Activated gamma-delta T cell (primary cell): Measurements from ENCODE around the gene NDUFA12.
"Not testable (repeated sequence)": the region's sequence is repeated elsewhere in the genome, so short reads cannot be mapped to it uniquely, and the experiment has no call there.

ENCODE experiments used
- DNase-seq: peaks from one replicate; lab custom pipeline; 2025; lab: John Stamatoyannopoulos, UW
- total RNA-seq, 2 donors: gene quantifications; one replicate each; lab custom pipeline; 2026; lab: John Stamatoyannopoulos, UW

NDUFA12 gene
- total RNA-seq, result 32.0 to 57.9 reads per million in 2 donors

DNA sequence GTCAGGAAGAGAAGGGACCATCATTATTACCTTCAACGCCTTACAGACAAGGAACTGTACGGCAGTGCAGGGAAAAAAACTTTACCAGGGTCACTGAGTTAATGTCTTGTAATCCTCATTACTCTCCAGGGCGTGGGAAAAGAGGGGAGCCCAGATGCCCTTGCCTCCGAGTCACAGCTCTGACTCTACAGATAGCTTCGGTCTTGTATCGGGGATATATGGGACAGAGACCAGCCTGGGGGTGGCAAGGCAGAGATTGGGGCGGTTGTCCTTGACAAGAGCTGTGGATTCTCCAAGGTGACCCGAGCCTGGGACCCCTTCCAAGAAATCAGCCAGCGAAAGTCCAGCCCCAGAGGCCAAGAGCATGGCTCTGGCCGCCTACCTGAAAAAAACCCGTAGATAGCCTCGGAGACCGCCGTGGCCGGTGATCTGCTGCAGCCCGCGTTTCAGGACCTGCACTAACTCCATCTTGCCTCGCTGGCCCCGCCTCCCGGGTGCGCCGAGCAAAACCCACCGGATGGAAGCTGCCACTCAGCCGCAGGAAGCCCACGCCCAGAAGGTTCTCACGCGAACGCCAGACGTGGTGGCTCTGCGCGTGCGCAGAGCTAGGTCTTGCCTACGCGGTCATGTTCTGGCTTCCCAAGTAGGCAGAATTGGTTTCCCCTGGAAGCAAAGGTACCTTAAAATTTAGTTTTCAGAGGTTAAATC is at the start of gene NDUFA12:
Gene NDUFA12 (minus strand): TSS at position 485 of the 708 bp plus-strand sequence. CDS start 17 bp downstream, at position 468.
- DNase-seq, result peak; percentile 86

DNA sequence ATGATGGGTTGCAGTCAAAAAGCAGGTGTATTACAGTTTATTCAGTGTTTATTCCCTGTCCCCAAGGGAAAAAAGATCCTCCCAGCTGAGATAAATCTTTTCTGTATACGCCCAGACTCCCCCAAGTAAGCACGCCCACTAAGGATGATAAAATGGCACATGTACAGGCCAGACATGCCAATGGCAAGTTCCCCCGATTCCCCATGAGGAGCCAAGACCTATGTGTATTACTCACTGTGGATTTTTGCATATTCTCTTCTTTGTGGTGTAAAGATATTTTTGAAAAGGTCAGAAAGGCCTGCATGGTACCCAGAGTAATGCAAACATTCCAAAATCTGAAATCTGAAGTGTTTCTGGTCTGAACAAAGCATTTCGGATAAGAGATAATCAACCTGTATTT is 47.7 kb upstream of the NDUFA12 start:
- no peak for DNase-seq

- DNase-seq, result no peak
Measured at GRCh38 chr12:95037906-95038305, 34.4 kb upstream of the NDUFA12 start.

GRCh38 chr12:95034750-95035149 is 31.3 kb upstream of the NDUFA12 start:
- DNase-seq, result no peak

DNA sequence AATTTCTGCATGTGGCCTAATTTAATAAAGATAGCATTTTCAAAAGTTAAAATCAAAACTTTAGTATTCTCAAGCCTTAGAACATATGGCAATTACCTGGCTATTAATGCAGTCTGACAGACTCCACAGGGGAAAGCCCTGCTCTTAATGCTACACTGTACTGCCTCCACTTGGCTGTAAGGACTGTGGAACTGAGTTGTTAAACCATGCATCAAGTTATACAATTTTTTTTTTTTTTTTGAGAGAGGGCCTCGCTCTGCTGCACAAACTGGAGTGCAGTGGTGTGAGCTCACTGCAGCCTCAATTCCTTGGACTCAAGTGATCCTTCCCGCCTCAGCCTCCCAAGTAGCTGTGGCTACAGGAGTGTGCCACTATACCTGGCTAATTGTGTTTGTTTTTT is 19.0 kb upstream of the NDUFA12 start:
- no peak for DNase-seq

- DNase-seq, result no peak
Measured at GRCh38 chr12:95017482-95017881, 14.0 kb upstream of the NDUFA12 start.

GRCh38 chr12:95016120-95016519 is 12.6 kb upstream of the NDUFA12 start:
- DNase-seq, result no peak

DNA sequence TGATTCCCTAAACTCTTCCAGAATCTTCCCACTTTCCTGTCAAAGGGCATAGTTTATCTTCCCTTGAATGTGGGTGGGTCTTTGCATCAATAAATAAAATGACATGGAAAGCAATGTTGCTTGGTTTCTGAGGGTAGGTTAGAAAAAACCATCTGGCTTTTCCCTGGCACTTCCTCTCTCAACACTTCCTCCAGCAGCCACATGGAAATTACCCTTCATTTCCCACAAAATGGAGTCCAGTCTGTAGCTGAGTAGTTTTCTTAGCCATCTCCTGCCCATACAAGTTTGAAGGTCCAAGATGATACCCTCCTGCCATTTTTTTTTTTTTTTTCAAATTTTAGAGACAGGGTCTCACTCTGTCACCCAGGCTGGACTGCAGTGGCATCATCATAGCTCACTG is 11.1 kb upstream of the NDUFA12 start:
- DNase-seq, result no peak

DNA sequence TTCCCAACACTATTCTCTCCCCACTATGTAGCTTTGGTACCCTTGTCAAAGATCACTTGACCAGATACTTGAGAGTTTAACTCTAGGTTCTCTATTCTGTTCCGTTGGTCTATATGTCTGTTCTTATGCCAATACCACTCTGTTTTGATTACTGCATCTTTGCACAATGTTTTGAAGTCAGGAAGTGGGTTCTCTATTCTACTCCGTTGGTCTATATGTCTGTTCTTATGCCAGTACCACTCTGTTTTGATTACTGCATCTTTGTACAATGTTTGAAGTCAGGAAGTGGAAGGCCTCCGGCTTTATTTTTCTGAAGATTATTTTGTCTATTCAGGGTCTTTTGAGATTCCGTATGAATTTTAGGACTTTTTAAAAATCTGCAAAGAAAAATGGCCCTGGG is 2.7 kb upstream of the NDUFA12 start:
- DNase-seq, result no peak

DNA sequence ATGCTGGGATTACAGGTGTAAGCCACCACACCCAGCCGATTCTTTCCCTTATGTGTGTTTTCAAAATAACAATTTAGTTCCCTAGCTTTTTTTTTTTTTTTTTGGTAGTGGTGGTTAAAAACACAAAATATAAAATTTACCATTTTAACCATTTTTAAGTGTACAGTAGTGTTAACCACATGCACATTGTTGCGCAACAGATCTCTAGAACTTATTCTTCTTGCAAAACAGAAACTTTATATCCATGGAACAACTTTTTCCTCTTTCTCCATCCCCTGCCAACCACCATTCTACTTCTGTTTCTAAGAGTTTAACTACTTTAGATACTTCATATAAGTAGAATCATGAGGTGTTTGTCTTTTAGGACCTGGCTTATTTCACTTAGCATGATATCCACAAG is 1.1 kb upstream of the NDUFA12 start:
- DNase-seq, result no peak

- no peak for DNase-seq
Measured at GRCh38 chr12:95003921-95004272, 400 bp upstream of the NDUFA12 start.

DNA sequence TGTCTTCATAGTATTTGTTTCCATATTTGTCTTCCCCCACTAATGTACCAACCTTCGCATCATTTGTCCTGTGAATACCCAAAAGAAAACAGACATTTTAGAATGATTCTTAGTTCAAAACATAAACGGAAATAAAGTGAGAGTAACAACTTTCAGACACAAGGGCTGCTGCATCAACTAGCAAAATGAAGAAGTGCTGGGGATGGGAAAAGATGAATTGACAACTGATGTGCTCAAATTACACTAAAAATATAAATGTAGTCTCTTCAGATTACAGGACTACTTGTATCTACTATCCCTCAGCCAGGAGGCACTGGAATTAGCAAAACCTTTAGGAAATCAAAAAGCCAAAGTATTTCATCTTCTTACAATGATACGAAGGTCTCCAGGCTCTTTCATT is 743 bp downstream of the NDUFA12 start:
- DNase-seq, result no peak

DNA sequence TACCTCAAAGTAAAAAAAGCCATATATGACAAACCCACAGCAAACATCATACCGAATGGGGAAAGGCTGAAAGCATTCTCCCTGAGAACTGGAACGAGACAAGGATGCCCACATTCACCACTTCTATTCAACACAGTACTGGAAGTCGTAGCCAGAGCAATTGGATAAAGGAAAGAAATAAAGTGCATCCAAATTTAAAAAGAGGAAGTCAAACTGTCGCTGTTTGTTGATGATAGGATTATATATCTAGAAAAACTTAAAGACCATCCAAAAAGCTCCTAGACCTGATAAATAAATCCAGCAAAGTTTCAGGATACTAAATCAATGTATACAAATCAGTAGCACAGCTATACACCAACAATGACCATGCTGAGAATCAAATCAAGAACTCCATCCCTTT is 5.2 kb downstream of the NDUFA12 start:
- DNase-seq, result no peak

GRCh38 chr12:94997726-94998125 is 5.8 kb downstream of the NDUFA12 start:
- no peak for DNase-seq

- DNase-seq, result no peak
Measured at GRCh38 chr12:94997061-94997460, 6.4 kb downstream of the NDUFA12 start.

DNA sequence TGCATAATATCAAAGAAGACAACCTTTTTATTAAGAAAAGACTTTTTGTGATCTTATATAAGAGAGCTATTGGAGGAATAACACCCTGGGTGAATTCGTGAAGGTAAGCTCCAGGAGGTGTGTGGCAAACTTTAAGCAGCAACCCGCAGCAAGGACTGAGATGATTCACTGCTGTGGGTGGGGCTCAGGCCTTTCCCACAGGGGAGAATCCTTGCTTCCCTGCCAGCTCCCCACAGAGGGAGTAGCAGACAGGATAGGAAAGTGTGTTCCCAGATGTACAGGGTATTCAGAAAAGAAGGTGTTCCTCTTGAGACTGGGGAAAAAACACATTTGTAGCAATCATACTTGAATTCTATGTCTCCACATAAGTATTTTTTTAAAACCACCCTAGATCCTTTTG is 9.2 kb downstream of the NDUFA12 start:
- no peak for DNase-seq

GRCh38 chr12:94993855-94994254 is 9.6 kb downstream of the NDUFA12 start:
- DNase-seq, result not testable (repeated sequence)

DNA sequence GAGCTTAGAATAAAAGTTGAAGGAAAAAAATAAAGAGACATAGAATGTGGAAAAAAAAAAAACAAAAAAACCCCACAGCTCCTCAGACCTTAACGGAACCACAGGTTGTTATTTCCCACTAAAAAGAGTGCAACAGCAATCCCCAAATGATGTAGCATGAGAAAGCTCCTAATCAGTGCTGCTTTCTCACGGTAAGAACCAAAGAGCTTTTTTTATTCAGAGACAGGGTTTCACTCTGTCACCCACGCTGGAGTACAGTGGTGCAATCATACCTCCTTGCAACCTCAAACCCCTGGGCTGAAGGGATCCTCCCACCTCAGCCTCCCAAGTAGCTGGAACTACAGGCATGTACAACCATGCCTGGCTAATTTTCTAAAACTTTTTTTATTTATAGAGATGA is 13.3 kb downstream of the NDUFA12 start:
- DNase-seq, result no peak

- no peak for DNase-seq
Measured at GRCh38 chr12:94988471-94988870, 15.0 kb downstream of the NDUFA12 start.

DNA sequence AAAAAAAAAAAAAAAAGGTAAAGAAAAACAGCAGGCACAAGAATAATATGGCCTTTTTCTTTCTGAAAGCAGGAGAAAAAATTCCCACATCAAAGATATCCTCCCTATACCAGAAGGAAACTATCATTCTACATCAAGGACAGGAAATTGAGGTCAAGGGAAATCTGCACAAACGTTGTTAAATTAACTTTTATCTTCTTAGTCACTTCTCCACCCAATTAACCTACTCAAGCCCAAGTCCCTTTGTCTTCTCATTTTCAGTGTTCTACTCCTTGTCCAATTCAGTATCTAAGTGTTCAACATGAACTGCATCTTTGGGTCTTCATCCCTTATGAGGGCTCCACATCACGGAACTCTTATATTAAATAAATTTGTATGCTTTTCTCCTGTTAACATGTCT is 15.7 kb downstream of the NDUFA12 start:
- no peak for DNase-seq

DNA sequence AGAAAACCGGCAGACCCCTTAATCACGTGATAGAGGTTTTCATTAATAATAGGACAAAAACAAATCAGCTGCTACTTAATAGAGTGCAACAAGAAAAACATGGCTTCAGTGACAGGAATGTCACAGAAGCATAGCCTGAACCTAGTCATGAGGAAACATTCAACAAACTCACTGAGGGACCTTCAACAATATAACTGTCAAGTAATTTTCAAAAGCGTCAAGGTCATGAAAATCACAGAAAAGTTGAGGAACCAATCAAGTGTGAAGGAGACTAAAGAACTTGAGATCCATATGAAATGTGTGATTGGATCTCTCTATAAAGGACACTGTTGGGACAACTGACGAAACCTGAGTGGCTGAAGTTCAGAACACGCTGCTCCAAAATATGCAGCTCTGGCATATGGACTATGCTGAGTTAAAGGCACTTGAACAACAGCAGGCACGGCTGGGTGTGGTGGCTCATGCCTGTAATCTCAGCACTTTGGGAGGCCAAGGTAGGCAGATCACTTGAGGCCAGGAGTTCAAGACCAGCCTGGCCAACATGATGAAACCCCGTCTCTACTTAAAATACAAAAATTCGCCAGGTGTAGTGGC is 16.3 kb downstream of the NDUFA12 start:
- DNase-seq, result no peak

GRCh38 chr12:94985099-94985498 is 18.4 kb downstream of the NDUFA12 start:
- DNase-seq, result not testable (repeated sequence)

DNA sequence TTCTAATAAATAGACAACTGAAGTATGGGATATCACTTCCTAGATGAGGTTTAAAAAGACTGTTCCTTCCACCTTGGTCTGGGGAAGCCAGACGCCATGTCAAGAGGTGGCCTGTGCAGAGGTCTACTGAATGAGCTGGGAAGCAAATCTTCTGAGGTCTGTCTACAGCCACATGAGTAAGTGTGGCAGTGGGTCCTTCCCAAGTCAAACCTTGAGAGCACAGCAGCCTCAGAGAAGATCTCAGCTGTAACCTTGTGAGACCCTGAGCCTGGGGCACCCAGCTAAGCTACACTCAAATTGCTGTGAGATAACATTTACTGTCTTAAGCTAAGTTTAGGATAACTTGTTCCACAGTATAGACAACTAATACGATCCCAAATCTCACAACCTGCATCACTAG is 20.2 kb downstream of the NDUFA12 start:
- DNase-seq, result no peak

GRCh38 chr12:94982456-94982855 is 21.0 kb downstream of the NDUFA12 start:
- DNase-seq, result no peak
